Fibroblast of lung (primary cell): ENCODE measurements around the gene PLCG1.
A peak's percentile ranks its signal among the peaks of the same experiment; 100 is the strongest.

Experiments used
- CTCF ChIP-seq, 2 donors: IDR thresholded peaks in 1 of 2; conservative IDR thresholded peaks in 1 of 2; 1 replicate in 1 of 2; 2 replicates in 1 of 2; pipeline ENCODE4 v1.5.1; 2011 to 2012; ENCODE audit warnings: low read length in 2 of 2, control low read depth in 1 of 2, inconsistent platforms in 1 of 2, low read depth in 1 of 2, mild to moderate bottlenecking in 1 of 2
- EZH2 ChIP-seq: IDR thresholded peaks from 2 replicates; pipeline ENCODE4 v1.5.1; 2012; ENCODE audit warnings: low read length, control low read depth, mild to moderate bottlenecking; ENCODE audit errors: missing control alignments

GRCh38 chr20:41167118-41167470 is 29.8 kb downstream of the PLCG1 start:
- TF ChIP-seq CTCF (conservative IDR thresholded peaks at IDR 0.05 in 1 of 2, IDR thresholded peaks at IDR 0.05 in 1 of 2; ENCODE audit: low read depth in 1 of 2, low read length in 2 of 2) (peak in 1 of 2 donors; percentile 7), EZH2 (no peak)
